ENCODE data around the gene ZNF638.

- TF ChIP-seq, protein P1, sequence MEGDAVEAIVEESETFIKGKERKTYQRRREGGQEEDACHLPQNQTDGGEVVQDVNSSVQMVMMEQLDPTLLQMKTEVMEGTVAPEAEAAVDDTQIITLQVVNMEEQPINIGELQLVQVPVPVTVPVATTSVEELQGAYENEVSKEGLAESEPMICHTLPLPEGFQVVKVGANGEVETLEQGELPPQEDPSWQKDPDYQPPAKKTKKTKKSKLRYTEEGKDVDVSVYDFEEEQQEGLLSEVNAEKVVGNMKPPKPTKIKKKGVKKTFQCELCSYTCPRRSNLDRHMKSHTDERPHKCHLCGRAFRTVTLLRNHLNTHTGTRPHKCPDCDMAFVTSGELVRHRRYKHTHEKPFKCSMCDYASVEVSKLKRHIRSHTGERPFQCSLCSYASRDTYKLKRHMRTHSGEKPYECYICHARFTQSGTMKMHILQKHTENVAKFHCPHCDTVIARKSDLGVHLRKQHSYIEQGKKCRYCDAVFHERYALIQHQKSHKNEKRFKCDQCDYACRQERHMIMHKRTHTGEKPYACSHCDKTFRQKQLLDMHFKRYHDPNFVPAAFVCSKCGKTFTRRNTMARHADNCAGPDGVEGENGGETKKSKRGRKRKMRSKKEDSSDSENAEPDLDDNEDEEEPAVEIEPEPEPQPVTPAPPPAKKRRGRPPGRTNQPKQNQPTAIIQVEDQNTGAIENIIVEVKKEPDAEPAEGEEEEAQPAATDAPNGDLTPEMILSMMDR (IDR thresholded peaks at IDR 0.05), result no peak
- TF ChIP-seq TCF7L2 (IDR thresholded peaks at IDR 0.05; ENCODE audit: low read depth, low read length), result no peak
- no peak for TF ChIP-seq SIN3A (IDR thresholded peaks at IDR 0.05; ENCODE audit: borderline replicate concordance, insufficient read depth, low read depth, low read length)
- no peak for TF ChIP-seq POLR2AphosphoS5 (IDR thresholded peaks at IDR 0.05; ENCODE audit: low read depth, low read length)
Measured at GRCh38 chr2:71484354-71484753, 152.8 kb downstream of the ZNF638 start.

All from Panc1 (cell line).